NCI-H2081 (cell line): ENCODE data around the gene RND3.

Experiments
- DNase-seq, 2 experiments: peaks; one replicate each; lab custom pipeline; 2025; lab: John Stamatoyannopoulos, UW

The RND3 gene

GRCh38 chr2:150494234-150494945 lies 6.9 kb upstream of the RND3 start:
- DNase-seq: no peak

DNA sequence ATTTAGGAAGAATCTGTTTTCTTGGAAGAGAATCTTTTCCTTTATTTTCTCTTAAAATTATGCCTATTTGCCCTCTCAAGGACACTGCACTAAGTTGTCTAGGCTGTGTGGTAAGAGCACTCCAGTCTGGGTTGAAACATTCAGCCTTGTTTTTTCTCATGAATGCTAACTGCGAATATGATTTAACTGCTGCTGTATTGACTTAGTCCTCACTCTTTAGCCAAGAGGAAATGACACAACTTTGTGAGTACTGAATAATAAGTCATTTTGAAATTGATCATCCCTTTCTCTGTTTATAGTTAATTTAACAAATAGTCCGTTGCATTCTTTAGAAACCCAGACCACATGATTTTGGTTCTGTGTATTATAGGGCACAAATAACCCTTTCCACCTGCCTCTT lies 4.5 kb upstream of the RND3 start:
- no peak for DNase-seq

DNA sequence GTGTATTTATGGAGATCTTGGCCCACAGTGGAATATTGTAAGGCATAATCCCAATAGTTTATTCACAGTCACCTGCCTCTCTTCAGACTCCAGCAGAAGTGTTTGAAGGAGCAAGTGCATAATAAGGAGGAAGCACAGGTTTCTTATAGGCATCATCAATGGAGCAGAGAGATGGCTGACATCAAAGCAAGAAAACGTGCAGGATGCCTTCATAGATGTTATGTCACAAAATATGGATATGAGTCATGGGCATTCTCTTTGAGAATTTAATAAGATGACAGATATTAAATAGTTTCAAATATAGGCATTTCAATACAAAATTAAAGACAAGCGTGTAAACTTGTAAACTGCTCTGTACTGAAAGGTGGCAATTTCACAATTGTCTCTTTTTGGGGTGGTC lies 4.0 kb upstream of the RND3 start:
- no peak for DNase-seq

- DNase-seq: no peak
These were observed 3.0 kb upstream of the RND3 start for GRCh38 chr2:150490466-150490865.

DNA sequence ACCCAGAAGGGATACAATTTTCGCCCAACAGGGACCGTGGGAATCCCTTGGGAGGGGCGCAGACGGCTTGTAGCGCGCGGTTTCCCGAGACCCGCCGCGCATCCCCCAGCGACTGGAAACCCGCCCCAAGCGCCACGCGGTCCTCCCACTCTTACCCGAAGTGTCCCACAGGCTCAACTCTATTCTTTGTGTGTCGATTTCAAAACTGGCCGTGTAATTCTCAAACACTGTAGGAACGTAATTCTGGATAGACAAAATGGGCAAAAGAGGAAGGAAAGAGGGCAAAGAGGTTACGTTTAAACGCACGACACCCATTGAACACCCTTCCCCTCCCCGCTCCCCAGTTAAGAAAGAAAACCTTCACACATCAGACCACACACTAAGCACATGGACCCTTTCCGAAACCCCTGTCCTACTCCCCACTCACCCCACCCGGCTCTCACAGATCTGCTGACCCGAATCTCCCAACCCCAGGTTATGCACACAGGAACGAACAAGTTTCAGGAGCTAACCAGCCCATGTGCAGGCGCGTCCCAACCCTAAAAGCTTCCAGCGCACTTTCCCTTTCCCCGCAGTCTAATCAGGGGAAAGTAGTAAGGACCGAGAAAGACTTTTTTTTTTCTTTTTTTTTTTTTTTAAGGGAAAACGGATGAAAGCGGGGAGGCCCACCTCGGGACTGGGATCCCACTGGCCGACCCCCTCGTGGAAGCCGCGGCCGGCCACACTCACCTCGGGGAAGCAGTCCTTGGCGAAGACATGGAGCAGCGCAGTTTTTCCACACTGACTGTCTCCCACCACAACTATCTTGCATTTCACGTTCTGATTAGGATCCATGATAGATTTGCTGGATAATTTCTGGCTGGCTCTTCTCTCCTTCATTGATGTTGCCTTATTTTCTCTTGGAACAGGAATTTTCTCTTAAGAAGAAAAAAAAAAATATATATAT lies 655 bp downstream of the RND3 start:
- peak; percentile 34 to 66 for DNase-seq

DNA sequence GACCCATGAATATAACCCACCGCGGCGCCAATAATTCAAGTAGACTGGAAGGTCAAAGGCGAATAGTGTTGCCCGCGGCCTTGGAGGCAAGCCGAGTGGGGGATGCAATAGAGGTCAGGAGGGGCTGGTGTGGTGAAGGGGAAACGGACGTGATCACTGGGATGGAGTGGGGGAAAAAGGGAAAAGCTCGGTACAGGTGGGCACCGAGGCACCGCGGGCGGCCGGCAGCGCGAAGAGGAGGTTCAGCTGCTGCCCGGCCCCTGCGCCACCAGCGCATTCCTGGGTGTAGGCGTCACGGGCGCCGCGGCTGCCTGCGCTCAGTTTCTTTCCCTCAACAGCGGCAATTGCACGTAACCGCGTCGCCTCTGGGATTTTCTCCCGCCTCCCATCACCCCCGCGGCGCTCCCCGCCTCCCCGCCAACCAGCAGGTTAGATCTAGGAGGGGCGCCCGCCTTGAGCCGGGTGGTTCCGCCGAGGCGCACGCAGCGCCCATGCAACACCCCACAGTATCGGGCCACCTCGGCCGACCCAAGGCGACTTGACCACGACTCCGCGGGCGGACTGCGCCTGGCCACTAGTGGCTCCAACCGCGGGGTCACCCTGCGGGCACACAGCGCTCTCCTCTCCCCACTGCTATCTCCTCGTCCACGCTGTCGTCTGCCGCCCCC lies 1.5 kb downstream of the RND3 start:
- DNase-seq: peak; percentile 71 to 86

GRCh38 chr2:150485114-150485870 lies 2.2 kb downstream of the RND3 start:
- peak; percentile 59 to 84 for DNase-seq

- DNase-seq: peak in 1 of 2 experiments; percentile 23
These were observed 2.9 kb downstream of the RND3 start for GRCh38 chr2:150484461-150485021.

DNA sequence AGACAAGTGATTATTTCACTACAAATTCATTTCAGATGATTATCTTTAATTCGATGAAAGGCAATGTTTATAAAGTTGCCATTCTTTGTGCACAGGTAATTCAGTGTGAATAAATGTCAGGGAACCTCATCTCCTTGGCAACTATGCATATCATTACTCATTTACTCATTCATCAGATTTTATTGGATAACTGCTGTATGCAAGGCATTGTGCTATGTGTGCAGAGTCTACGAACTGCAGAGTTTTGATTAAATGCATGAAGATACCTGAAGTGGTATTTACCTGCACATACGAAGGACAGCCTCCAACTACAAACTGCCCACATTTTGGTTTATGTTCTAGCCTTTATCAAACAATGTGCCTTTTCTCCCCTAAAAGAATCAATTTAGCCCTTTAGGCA lies 3.5 kb downstream of the RND3 start:
- peak in 1 of 2 experiments; percentile 13 for DNase-seq

- no peak for DNase-seq
These were observed 3.9 kb downstream of the RND3 start for GRCh38 chr2:150483532-150483931.

DNA sequence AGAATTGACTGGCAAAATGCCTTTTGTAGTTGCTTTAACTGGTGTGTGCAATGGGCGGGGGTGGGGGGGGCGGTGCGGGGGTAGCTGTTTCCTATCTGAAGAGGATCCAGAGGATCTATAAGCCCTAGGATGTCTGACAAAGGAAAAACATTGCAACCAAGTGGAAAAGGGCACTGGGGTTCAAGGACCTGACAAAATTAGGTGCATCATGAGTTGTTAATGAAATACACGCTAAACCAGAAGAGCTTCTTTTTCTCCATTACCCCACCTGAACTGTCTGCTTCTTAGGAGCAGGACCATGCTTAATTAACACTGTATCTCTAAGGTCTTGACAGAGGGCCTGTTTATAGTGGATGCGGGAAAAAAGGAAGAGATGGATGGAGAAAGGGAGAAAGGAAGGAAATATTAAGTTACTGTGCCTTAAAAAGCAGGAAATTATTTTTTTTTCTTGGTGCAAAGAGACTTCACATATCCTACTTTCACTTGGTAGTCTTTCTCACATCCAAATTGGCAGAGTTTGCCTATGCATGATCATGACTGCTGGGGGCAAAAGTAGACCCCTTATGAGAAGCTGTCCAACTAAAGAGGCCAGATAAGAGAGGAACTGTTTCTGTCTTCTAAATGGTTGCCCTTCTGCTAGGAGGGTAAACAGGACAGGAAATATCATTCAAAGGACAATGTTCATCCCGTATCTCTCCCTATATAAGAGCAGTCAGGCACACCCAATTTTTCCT lies 4.6 kb downstream of the RND3 start:
- no peak for DNase-seq

- DNase-seq: no peak
These were observed 5.4 kb downstream of the RND3 start for GRCh38 chr2:150482111-150482510.

- DNase-seq: no peak
These were observed 6.3 kb downstream of the RND3 start for GRCh38 chr2:150480971-150481830.

DNA sequence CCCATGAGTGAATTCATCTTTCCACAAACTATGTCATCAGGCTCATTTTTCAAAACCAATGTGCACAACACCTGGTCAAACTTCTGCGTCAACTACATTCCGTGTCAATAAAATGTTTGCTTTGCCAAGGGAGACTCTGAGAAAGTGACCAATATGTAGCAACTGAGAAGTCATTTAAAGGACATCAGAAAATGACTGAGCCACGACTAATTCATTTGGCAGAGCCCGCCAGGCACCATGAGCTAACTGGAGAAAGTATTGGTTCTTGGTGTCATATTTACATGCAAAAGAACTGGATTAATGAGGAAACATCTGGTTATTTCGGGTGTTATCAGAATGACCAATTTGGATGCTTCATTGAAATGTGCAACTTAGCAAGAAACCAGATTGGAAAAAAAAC lies 7.2 kb downstream of the RND3 start:
- DNase-seq: no peak

- no peak for DNase-seq
These were observed 8.2 kb downstream of the RND3 start for GRCh38 chr2:150479075-150479915.

- DNase-seq: no peak
These were observed 9.1 kb downstream of the RND3 start for GRCh38 chr2:150478200-150478974.

GRCh38 chr2:150477347-150477746 lies 10.1 kb downstream of the RND3 start:
- DNase-seq: no peak

- no peak for DNase-seq
These were observed 10.6 kb downstream of the RND3 start for GRCh38 chr2:150476809-150477302.
